ENCODE measurements around the gene DPP4. TPM values are rescaled to one million over a fixed set of nuclear protein-coding genes. Genes with fewer than 3 reads are reported as not detected.

DPP4 gene
- polyA plus RNA-seq, 1 donor = 145 TPM

GRCh38 chr2:162107361-162107901 is 33.4 kb upstream of the DPP4 start:
- H3K9me3 ChIP-seq (ENCODE audit: control insufficient read depth, low read depth, low read length) = no peaks in the 10 kb centered on the region
- peaks cover 7% of the 10 kb centered on the region for H3K4me1 ChIP-seq (ENCODE audit: control insufficient read depth, insufficient read depth, low read length)
- WGBS (ENCODE audit: insufficient coverage, low lambda C conversion rate) = no CpG with 5 or more reads among the region's 4 CpGs
- no peak overlapping the region for H3K27ac ChIP-seq (ENCODE audit: low read length)
- peak in 1 of 2 donors; percentile 34 for DNase-seq
- no peak overlapping the region for H3K4me3 ChIP-seq (ENCODE audit: low read length)
- H3K36me3 ChIP-seq (ENCODE audit: control insufficient read depth, insufficient read depth, low read length) = no peaks in the 10 kb centered on the region
- no peaks in the 10 kb centered on the region for H3K27me3 ChIP-seq (ENCODE audit: control insufficient read depth, insufficient read depth, low read length)

- Histone ChIP-seq H3K27me3 (ENCODE audit: control insufficient read depth, insufficient read depth, low read length) (no peaks in the 10 kb centered on the region), H3K27ac (ENCODE audit: low read length) (no peak overlapping the region), H3K9me3 (ENCODE audit: control insufficient read depth, low read depth, low read length) (no peaks in the 10 kb centered on the region), H3K36me3 (ENCODE audit: control insufficient read depth, insufficient read depth, low read length) (no peaks in the 10 kb centered on the region), H3K4me1 (ENCODE audit: control insufficient read depth, insufficient read depth, low read length) (peaks cover 7% of the 10 kb centered on the region), H3K4me3 (ENCODE audit: low read length) (no peak overlapping the region)
- no peak for DNase-seq
- 100% methylated on average over 1 of the region's 1 CpG for WGBS (ENCODE audit: insufficient coverage, low lambda C conversion rate)
Observed at GRCh38 chr2:162106746-162107145, 32.7 kb upstream of the DPP4 start.

GRCh38 chr2:162106146-162106551 is 32.1 kb upstream of the DPP4 start:
- no peaks in the 10 kb centered on the region for H3K36me3 ChIP-seq (ENCODE audit: control insufficient read depth, insufficient read depth, low read length)
- no peak overlapping the region for H3K4me3 ChIP-seq (ENCODE audit: low read length)
- DNase-seq = no peak
- no peak overlapping the region for H3K27ac ChIP-seq (ENCODE audit: low read length)
- H3K4me1 ChIP-seq (ENCODE audit: control insufficient read depth, insufficient read depth, low read length) = peaks cover 7% of the 10 kb centered on the region
- no peaks in the 10 kb centered on the region for H3K27me3 ChIP-seq (ENCODE audit: control insufficient read depth, insufficient read depth, low read length)
- H3K9me3 ChIP-seq (ENCODE audit: control insufficient read depth, low read depth, low read length) = no peaks in the 10 kb centered on the region
- no CpG with 5 or more reads among the region's 3 CpGs for WGBS (ENCODE audit: insufficient coverage, low lambda C conversion rate)

GRCh38 chr2:162103443-162104009 is 29.5 kb upstream of the DPP4 start:
- H3K4me1 ChIP-seq (ENCODE audit: control insufficient read depth, insufficient read depth, low read length) = peaks cover 7% of the 10 kb centered on the region
- H3K4me3 ChIP-seq (ENCODE audit: low read length) = no peak overlapping the region
- H3K9me3 ChIP-seq (ENCODE audit: control insufficient read depth, low read depth, low read length) = no peaks in the 10 kb centered on the region

GRCh38 chr2:162100579-162100978 is 26.6 kb upstream of the DPP4 start:
- no peak overlapping the region for H3K27ac ChIP-seq (ENCODE audit: low read length)
- WGBS (ENCODE audit: insufficient coverage, low lambda C conversion rate) = no CpG with 5 or more reads among the region's 1 CpG
- H3K36me3 ChIP-seq (ENCODE audit: control insufficient read depth, insufficient read depth, low read length) = no peaks in the 10 kb centered on the region

More at GRCh38 chr2:162103443-162104009, 29.5 kb upstream of the DPP4 start:
- Histone ChIP-seq H3K36me3 (ENCODE audit: control insufficient read depth, insufficient read depth, low read length) (no peaks in the 10 kb centered on the region), H3K27ac (ENCODE audit: low read length) (no peak overlapping the region), H3K27me3 (ENCODE audit: control insufficient read depth, insufficient read depth, low read length) (no peaks in the 10 kb centered on the region)
- no peak for DNase-seq
- no CpG with 5 or more reads among the region's 3 CpGs for WGBS (ENCODE audit: insufficient coverage, low lambda C conversion rate)

GRCh38 chr2:162099836-162100235 is 25.8 kb upstream of the DPP4 start:
- H3K36me3 ChIP-seq (ENCODE audit: control insufficient read depth, insufficient read depth, low read length) = no peaks in the 10 kb centered on the region
- H3K9me3 ChIP-seq (ENCODE audit: control insufficient read depth, low read depth, low read length) = no peaks in the 10 kb centered on the region
- no peak overlapping the region for H3K27ac ChIP-seq (ENCODE audit: low read length)
- H3K4me3 ChIP-seq (ENCODE audit: low read length) = no peak overlapping the region
- H3K27me3 ChIP-seq (ENCODE audit: control insufficient read depth, insufficient read depth, low read length) = no peaks in the 10 kb centered on the region
- H3K4me1 ChIP-seq (ENCODE audit: control insufficient read depth, insufficient read depth, low read length) = no peaks in the 10 kb centered on the region
- no peak for DNase-seq
- 91% methylated on average over 2 of the region's 5 CpGs for WGBS (ENCODE audit: insufficient coverage, low lambda C conversion rate)

More at GRCh38 chr2:162100579-162100978, 26.6 kb upstream of the DPP4 start:
- H3K4me3 ChIP-seq (ENCODE audit: low read length) = no peak overlapping the region
- peak; percentile 45 to 78 for DNase-seq
- no peaks in the 10 kb centered on the region for H3K27me3 ChIP-seq (ENCODE audit: control insufficient read depth, insufficient read depth, low read length)
- H3K9me3 ChIP-seq (ENCODE audit: control insufficient read depth, low read depth, low read length) = no peaks in the 10 kb centered on the region
- no peaks in the 10 kb centered on the region for H3K4me1 ChIP-seq (ENCODE audit: control insufficient read depth, insufficient read depth, low read length)

- H3K9me3 ChIP-seq (ENCODE audit: control insufficient read depth, low read depth, low read length) = no peaks in the 10 kb centered on the region
- WGBS (ENCODE audit: insufficient coverage, low lambda C conversion rate) = 63% methylated on average over 2 of the region's 7 CpGs
- H3K27me3 ChIP-seq (ENCODE audit: control insufficient read depth, insufficient read depth, low read length) = no peaks in the 10 kb centered on the region
- peak overlapping the region; percentile 92 for H3K27ac ChIP-seq (ENCODE audit: low read length)
- H3K4me1 ChIP-seq (ENCODE audit: control insufficient read depth, insufficient read depth, low read length) = peaks cover 27% of the 10 kb centered on the region
- no peaks in the 10 kb centered on the region for H3K36me3 ChIP-seq (ENCODE audit: control insufficient read depth, insufficient read depth, low read length)
- peak in 1 of 2 donors; percentile 68 for DNase-seq
- no peak overlapping the region for H3K4me3 ChIP-seq (ENCODE audit: low read length)
Observed at GRCh38 chr2:162092658-162093556, 18.9 kb upstream of the DPP4 start.

- Histone ChIP-seq H3K4me1 (ENCODE audit: control insufficient read depth, insufficient read depth, low read length) (peaks cover 27% of the 10 kb centered on the region), H3K36me3 (ENCODE audit: control insufficient read depth, insufficient read depth, low read length) (no peaks in the 10 kb centered on the region), H3K27ac (ENCODE audit: low read length) (peak overlapping the region; percentile 92), H3K9me3 (ENCODE audit: control insufficient read depth, low read depth, low read length) (no peaks in the 10 kb centered on the region), H3K27me3 (ENCODE audit: control insufficient read depth, insufficient read depth, low read length) (no peaks in the 10 kb centered on the region), H3K4me3 (ENCODE audit: low read length) (no peak overlapping the region)
- WGBS (ENCODE audit: insufficient coverage, low lambda C conversion rate) = 61% methylated on average over 3 of the region's 5 CpGs
- no peak for DNase-seq
Observed at GRCh38 chr2:162092008-162092390, 18.0 kb upstream of the DPP4 start.

- DNase-seq = peak; percentile 84 to 92
- H3K4me1 ChIP-seq (ENCODE audit: control insufficient read depth, insufficient read depth, low read length) = peaks cover 27% of the 10 kb centered on the region
- no peak overlapping the region for H3K4me3 ChIP-seq (ENCODE audit: low read length)
- peak overlapping the region; percentile 92 for H3K27ac ChIP-seq (ENCODE audit: low read length)
- H3K9me3 ChIP-seq (ENCODE audit: control insufficient read depth, low read depth, low read length) = no peaks in the 10 kb centered on the region
- WGBS (ENCODE audit: insufficient coverage, low lambda C conversion rate) = 12% methylated on average over 3 of the region's 7 CpGs
- no peaks in the 10 kb centered on the region for H3K27me3 ChIP-seq (ENCODE audit: control insufficient read depth, insufficient read depth, low read length)
- H3K36me3 ChIP-seq (ENCODE audit: control insufficient read depth, insufficient read depth, low read length) = no peaks in the 10 kb centered on the region
Observed at GRCh38 chr2:162091325-162092007, 17.5 kb upstream of the DPP4 start.

GRCh38 chr2:162090109-162090508 is 16.1 kb upstream of the DPP4 start:
- no peaks in the 10 kb centered on the region for H3K9me3 ChIP-seq (ENCODE audit: control insufficient read depth, low read depth, low read length)
- H3K4me3 ChIP-seq (ENCODE audit: low read length) = no peak overlapping the region
- no peaks in the 10 kb centered on the region for H3K27me3 ChIP-seq (ENCODE audit: control insufficient read depth, insufficient read depth, low read length)
- peak overlapping the region; percentile 92 for H3K27ac ChIP-seq (ENCODE audit: low read length)
- WGBS (ENCODE audit: insufficient coverage, low lambda C conversion rate) = 50% methylated on average over 1 of the region's 1 CpG
- H3K4me1 ChIP-seq (ENCODE audit: control insufficient read depth, insufficient read depth, low read length) = peaks cover 27% of the 10 kb centered on the region
- H3K36me3 ChIP-seq (ENCODE audit: control insufficient read depth, insufficient read depth, low read length) = no peaks in the 10 kb centered on the region
- DNase-seq = peak in 1 of 2 donors; percentile 34

Measured in large intestine (tissue), 3 donors.